A673 (cell line): Measurements from ENCODE around the gene TACC2.

Source experiments
- EZH2 ChIP-seq: fragments of 200-600 bp; sonication (generic); IDR thresholded peaks from 2 replicates; pipeline ENCODE4 v1.6.1; 2017; ENCODE audit warnings: borderline replicate concordance, low read depth, mild to moderate bottlenecking, mixed read lengths, antibody characterized with exemption, low read length; ENCODE audit not compliant: poor library complexity, severe bottlenecking
- TF ChIP-seq, protein P1 (sequence below): fragments of 300-800, 200-600 bp; sonication (generic); conservative IDR thresholded peaks from 2 replicates; pipeline ENCODE4 v1.5.1; 2017; ENCODE audit warnings: low read depth, mild to moderate bottlenecking, antibody characterized with exemption, low read length, moderate library complexity, mixed read lengths

DNA sequence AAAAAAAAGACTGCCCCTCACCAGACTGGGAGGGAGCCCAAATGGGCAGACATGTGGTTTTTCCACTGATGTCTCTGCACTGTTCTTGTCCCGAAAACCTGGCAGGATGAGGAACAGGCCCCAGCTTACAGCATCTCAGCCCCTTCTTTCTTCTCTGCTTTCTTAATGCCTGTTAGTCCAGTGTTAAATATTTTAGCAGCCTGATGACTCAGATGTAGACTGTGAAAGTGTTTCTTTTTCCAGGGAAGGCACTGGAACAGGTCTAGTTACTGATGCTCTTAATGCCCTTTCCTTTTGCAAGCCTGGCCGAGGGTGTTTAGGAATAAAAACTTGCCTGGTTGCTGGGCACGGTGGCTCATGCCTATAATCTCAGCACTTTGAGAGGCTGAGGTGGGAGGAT lies 107.7 kb downstream of the TACC2 start:
- TF ChIP-seq EZH2: no peak
- TF ChIP-seq, protein P1, sequence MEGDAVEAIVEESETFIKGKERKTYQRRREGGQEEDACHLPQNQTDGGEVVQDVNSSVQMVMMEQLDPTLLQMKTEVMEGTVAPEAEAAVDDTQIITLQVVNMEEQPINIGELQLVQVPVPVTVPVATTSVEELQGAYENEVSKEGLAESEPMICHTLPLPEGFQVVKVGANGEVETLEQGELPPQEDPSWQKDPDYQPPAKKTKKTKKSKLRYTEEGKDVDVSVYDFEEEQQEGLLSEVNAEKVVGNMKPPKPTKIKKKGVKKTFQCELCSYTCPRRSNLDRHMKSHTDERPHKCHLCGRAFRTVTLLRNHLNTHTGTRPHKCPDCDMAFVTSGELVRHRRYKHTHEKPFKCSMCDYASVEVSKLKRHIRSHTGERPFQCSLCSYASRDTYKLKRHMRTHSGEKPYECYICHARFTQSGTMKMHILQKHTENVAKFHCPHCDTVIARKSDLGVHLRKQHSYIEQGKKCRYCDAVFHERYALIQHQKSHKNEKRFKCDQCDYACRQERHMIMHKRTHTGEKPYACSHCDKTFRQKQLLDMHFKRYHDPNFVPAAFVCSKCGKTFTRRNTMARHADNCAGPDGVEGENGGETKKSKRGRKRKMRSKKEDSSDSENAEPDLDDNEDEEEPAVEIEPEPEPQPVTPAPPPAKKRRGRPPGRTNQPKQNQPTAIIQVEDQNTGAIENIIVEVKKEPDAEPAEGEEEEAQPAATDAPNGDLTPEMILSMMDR: no peak
